22Rv1 (cell line): ENCODE results near the gene ZNF57.

Experiments
- ZFX ChIP-seq: fragments of 450-650 bp; IDR thresholded peaks from 2 replicates; pipeline ENCODE4 v1.6.1; 2017; ENCODE audit warnings: antibody characterized with exemption, borderline replicate concordance
- TF ChIP-seq, protein P1 (sequence below): fragments of 450-650 bp; IDR thresholded peaks from 2 replicates; pipeline ENCODE4 v1.5.1; 2017; ENCODE audit warnings: mild to moderate bottlenecking

DNA sequence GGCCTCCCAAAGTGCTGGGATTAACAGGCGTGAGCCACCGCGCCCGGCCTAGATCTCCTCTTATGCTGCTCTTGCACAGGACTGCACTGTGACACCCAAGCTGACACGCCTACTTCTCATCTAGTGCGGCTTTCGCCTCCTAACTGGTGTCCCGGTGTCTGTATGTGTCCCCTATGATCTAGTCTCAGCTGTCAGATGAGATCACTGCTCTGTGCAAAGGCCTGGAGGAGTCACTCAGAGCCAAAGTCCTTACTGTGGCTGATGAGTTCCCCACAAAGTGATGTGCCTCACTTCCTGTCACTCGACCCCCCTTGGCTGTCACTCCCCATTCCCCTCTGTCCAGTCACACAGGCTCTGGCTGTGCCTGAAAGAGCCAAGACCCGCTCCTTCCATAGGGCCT lies 31.1 kb upstream of the ZNF57 start:
- TF ChIP-seq, protein P1, sequence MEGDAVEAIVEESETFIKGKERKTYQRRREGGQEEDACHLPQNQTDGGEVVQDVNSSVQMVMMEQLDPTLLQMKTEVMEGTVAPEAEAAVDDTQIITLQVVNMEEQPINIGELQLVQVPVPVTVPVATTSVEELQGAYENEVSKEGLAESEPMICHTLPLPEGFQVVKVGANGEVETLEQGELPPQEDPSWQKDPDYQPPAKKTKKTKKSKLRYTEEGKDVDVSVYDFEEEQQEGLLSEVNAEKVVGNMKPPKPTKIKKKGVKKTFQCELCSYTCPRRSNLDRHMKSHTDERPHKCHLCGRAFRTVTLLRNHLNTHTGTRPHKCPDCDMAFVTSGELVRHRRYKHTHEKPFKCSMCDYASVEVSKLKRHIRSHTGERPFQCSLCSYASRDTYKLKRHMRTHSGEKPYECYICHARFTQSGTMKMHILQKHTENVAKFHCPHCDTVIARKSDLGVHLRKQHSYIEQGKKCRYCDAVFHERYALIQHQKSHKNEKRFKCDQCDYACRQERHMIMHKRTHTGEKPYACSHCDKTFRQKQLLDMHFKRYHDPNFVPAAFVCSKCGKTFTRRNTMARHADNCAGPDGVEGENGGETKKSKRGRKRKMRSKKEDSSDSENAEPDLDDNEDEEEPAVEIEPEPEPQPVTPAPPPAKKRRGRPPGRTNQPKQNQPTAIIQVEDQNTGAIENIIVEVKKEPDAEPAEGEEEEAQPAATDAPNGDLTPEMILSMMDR: no peak
- TF ChIP-seq ZFX: no peak
